Inflammatory macrophage treated with lipopolysaccharide for 4 hours (primary cell): ENCODE measurements around the gene TLK1.

Source experiments
- DNase-seq: peaks from one replicate; pipeline ENCODE4 v3.0.0-alpha.2; 2020

TLK1 gene

DNA sequence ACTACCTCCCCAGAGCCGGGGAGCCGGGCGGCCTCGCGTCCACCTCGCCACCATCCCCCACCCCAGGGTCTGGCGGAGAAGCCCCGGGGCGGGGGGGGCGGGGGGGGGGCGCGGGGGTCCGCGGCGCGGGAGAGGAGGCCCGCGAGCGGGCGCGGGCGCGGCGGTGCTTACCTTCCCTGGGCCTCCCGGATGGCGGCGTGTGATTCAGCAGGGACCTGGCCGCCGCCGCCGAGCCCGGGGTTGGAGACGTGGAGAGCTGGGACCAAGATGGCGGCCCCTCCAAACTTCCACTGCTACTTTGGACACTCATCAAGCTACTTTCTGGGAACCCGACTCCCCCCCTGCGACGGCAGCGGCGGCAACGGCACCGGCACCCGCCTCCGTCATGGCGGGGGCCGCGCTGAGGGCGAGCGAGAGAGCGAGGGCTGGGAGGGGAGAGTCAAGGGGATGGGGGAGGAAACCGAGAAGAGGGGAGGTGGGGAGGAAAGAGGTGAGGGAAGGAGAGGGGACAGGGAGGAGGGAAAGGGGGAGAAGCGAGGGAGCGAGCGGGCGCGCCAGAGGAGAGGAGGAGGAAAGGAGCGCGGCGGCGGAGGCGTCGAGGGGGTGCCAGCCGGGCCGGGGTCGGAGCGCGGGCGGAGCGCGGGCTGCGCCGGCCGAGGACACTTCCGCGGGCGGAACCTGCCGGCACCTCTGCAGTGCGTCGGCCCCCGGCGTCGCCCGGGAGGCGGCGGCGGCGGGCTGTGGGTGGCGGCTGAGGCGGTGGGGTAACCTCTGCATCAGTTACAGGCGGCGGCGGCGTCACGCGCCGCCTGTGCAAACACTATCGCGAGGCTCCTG is at the start of gene TLK1:
TSS of gene TLK1 (minus strand) at position 775 of the 837 bp plus-strand sequence. CDS start at position 310, 465 bp downstream.
- peak; percentile 79 for DNase-seq

DNA sequence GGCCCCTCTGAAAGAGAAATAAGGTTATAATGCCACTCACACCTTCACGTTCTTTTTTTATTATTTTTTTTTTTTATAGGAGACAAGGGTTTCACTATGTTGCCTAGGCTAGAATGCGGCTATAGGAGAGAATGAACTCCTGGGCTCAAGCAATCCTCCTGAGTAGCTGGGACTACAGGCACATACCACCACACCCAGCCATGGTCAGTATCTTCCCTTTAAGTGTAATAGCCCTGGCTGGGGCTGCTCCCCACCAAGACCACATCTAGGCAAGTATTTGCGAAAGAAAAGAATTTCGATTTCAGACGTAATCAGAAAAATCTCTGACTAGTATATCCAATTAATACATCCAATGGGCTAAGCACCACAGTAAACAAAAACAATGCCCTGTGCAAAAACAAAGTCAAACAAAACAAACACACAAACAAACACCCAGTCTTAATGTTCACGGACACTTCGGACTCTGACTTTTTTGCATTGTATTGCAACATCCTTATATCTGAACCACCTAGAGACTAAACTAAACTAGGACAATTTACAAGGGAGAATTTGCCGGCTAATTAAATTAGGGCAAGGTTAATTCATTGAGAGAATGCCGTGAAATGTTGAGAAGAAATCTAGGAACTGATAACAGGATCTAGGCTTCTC is 49.6 kb upstream of the TLK1 start:
- DNase-seq: no peak

DNA sequence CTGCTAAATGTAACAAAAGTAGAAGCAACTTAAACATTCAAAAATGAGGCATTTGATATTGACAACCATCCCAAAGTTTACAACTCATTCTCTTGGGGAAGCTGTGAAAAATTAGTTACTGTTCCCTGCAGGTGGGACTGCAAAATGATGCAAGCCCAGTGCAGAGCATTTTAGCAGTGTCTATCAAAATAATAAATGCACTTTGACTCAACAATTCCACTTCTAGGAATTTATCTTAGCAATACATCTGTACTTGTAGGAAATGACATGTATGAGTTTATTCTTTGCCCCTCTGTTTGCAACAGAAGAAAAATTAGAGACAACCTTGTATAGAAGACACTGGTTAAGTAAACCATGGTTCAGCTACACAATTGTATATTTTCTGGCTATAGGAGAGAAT is 48.0 kb upstream of the TLK1 start:
- no peak for DNase-seq

DNA sequence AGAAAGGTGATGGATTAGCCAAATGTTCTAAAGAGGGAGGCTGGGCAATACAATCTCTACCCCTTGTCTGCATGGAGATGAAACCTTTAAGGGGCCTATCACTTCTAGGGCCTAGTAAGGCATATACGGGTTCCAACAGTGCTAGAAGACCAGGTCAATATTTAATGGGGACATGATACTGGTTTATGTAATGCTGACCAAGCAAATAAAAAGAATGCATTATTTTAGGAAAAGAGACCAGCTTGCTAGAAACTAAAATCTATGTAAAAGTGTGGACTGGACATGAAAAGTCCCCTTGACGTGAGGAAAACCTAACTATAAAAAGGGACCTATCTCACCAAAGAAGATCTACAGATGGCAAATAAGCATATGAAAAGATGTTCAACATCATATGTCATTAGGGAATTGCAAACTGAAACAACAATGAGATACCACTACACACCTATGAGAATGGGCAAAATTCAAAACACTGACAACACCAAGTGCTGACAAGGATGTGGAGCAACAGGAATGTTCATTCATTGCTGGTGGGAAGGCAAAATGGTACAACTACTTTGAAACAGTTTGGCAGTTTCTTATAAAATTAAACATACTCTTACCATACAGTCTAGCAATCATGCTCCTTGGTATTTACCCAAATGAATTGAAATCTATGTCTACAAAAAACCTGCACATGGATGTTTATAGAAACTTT is 45.9 kb upstream of the TLK1 start:
- DNase-seq: no peak

DNA sequence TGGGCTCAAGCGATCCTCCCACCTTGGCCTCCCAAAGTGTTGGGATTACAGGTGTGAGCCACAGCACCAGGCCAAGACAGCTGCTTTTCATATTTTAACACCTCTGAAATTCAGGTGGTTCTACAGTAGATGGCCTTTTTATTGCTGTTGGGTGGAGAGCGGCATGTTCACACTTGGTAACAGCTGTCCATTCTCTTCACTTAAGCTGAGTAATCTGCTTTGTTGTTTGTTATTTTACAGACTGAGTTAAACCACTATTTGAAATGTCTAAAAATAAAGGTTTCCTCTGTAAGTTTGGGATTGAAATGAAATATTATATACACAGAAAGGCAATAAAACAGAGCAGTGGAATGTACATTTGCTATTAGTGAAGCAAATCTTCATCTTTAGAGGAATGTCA is 44.9 kb upstream of the TLK1 start:
- DNase-seq: no peak

DNA sequence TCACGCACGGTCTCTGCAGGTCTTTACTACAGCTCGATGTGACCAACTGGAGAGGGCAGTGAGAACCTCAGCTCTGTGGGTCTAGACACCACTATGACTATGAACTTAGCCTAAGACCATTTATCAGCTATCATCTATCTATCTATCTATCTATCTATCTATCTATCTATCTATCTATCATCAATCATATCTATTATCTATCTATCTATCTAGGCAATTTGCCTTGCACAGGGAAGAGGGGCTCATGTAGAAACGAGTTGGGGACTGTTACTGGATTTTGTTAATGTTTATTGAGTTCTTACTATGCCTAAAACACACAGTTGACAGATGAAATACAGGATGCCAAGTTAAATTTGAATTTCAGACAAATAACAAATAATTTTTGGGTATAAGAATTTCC is 41.1 kb upstream of the TLK1 start:
- no peak for DNase-seq

DNA sequence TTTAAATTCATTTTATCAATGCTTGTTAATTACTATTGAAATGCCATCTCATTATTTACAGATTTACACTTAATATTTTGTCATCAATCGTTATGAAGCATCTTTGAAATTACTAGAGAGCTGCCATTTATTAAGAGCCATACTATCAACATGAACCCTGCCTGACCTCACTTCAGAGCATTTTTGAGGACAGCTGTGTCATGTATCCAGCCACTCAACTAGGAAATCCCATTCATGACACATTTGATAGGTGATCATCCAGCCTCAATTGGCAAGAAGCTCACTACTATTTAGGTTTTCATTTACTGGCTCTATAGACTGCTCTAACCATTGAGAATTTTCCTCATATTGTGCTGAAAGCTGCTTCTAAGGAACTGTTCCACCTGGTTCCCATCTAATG is 40.6 kb upstream of the TLK1 start:
- no peak for DNase-seq

DNA sequence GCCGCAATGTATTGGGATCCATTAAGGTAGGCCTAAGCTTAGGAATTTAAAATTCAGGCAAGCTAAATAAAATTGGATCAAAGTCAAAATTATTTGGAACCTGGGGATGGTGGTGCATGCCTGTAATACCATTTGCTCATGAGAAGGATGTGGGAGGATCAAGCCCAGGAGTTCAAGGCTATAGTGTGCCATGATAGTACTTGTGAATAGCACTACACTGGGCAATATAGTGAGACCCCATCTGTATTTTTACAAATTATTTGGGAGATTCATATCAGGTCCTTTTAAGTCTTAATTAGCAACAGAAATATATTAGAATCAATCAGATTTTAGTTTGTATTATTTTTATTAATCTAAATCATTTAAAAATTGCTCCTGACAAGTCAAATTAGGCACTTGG is 39.8 kb upstream of the TLK1 start:
- DNase-seq: no peak

DNA sequence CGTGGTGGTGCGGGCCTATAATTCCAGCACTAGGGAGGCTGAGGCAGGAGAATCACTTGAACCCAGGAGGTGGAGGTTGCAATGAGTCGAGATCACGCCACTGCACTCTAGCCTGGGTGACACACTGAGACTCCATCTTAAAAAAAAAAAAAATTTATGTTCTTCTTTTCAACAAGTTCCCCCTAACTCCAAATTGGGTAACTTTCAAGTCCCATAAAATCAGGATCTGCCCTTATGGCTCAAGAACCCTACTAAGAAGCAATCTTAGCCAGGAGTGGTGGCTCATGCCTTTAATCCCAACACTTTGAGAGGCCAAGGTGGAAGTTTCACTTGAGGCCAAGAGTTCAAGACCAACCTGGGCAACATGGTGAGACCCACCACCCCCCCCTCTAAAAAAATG is 30.3 kb upstream of the TLK1 start:
- DNase-seq: peak; percentile 25

DNA sequence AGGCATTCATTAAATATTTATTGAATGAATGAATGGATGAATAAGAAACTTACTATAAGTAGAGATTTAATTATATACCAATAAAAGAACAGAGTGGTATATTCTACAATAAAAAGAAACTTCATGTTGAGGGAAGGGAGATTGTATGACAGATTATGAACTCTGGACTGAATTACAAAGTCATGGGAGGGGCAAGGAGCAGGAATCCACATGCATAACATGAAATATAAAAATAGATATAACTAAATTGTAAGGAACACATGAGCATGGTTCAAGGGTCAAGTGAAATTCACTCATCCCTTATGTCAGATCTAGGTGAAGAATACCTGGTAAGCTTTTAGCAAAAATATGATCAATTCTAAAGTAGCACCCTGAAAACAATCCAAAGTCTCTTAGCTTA is 27.1 kb upstream of the TLK1 start:
- no peak for DNase-seq

DNA sequence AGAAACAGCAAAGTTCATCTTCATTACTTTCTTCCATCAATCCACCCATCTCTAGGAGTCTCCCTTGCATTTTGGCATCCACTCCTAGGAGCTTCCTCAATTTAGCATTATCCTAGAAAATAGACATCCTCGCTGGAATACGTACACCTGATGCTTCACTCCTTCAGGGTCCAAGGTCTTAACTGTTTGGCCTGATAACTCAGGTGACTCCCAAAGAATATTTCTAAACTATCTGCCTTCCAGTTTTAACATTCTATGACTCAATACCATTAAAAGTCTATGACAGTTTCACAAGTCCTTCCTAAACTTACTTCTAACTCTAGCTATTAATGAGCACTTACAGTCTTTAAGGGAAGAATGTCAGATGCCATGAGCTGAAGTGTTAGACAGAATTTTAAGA is 26.5 kb upstream of the TLK1 start:
- DNase-seq: no peak

DNA sequence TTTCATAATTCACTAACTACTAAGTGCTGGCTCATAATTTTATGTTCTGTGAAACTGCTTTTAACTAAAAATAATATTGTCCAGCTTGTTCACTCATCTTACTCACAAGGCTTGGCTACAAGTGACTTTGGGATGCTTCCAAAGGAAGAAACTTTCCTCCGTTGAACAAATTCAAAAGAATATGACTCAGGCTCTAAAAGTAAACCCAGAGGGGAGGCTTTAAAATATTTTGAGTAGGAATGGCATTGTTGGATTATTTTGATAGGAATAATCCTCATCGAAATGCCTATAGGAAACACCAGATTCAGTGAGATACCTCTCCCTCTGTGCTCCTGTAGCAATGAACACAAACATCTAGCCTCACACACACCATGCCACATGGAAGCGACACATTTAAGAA is 25.2 kb upstream of the TLK1 start:
- no peak for DNase-seq

DNA sequence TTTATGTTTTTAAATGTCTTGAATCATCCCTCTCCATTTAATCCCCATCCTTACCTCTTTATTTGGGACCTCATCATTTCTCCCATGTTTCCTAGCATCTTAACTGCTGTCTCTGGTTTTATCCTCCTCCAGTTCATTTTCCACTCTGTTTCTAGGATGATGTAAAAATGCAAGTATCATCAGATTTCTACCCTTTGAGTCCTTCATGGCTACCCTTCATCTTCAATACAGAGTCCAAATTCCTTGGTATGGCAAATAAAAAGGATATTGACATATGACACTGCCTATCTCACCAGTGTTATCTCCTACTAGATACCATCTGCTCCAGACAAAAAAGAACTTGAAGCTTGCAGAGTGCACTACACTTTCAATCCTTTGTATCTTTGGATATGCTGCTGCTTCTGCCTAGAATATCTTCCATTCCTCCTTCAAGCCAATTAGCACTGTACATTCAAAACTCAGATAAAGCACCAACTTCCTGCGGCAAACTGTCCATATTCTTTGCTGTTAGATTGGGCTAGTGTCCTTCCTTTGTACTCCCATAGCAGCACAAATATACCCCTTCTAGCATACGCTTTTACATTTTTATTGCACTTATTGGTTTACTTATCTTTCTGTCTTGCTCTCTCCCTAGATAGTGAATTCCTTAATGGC is 24.6 kb upstream of the TLK1 start:
- DNase-seq: no peak

DNA sequence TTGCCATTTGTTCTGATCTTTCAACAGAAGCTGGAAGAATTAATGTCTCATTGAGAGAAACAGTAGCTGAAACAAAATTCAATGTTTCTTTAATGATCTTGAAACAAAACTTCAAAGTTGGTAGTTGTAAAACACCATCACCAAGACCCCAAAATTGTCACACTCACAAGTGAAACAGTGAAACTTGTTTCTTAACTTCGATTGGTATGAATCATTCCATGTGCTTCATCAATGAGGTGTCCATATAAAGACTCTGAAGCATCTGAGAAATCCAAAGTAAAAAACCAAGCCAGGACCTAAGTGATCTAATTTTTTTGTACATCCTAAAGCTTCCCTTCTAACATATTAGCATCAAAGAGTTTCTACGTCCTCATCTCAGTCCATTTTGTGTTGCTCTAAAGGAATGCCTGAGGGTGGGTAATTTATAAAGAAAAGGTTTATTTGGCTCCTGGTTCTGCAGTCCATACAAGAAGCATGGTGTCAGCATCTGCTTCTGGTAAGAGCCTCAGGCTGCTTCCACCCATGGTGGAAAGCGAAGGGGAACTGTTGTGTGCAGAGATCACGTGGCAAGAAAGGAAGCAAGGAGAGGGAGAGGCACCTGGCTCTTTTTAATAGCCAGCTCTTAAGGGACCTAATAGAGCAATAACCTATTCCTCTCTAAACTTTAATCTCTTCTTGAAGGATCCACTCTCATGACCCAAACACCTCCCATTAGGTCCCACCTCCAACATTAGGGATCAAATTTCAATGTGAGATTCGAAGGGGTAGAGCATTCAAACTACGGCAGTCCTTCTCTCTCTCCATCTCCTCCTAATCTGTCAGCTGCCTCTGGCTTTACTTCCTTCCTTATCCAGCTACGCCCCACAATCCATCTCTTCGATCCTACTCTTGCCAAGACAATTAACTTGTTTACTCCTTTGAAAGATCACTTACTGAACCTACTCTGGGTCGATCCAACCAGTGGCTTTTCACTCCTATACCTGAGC is 20.7 kb upstream of the TLK1 start:
- DNase-seq: no peak

DNA sequence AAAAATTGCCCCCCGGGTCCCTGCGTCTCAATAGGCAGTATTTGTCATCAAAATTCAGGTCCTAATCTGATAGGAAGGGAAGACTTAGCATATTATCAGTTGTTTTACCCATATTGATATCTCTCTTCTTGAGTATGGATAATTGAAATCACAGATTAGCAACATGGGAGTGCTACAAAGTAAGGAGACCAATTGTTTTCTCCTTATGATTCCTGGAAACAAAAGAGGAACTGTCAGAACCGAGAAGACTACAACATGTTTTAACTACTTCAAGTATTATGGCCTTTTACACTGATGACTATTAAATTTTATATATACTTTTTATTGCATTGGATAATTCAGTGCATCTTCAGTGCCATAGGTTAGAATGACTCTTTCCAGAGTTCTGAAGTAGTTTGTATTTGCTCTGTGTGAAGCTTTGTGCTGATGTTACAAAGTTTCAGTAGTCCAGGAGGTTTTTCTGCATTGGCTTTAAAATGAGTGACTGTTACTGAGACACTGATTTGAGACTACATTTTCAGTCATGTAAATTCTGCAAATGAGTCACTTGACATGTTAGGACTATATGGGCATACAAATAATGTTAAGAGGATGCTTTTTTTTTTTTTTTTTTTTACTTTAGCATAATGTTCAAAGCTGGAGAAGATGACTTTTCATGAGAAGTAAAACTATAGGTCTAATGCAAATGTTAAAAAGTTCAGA is 19.7 kb upstream of the TLK1 start:
- DNase-seq: no peak

DNA sequence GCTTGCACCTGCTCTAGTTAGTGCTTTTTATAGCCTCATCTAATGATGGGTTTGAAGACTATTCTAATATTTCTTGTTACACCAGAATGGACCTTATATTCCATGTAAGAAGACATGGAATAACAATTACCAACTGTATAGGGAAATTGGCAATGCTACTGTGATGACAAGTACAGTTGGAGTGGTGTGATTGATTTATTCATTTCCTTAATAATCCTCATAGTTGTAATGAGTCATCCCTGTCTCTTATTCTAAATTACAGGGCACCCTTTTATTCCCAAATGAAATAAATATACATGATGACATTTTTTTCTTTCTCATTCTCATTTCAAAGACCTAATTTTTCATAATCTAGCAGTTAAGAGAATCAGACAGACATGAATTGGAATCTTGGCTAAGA is 18.3 kb upstream of the TLK1 start:
- no peak for DNase-seq

DNA sequence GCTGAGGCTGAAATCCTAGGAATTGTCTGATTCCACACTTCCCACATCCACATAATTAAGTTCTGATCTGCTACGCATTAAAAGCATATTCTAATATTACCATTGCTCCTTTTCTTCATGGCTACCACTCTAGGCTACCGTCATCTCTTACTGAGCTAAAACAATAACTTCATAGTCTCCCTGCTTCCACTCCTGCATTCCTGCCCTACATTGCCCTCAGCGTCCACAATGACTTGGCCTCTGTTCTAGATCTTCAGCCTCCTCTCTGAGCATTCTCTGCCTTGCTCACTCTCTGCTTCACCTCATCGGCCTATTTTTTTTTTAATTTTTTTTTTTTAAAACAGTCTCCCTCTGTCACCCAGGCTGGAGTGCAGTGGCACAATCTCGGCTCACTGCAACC is 15.8 kb upstream of the TLK1 start:
- no peak for DNase-seq

DNA sequence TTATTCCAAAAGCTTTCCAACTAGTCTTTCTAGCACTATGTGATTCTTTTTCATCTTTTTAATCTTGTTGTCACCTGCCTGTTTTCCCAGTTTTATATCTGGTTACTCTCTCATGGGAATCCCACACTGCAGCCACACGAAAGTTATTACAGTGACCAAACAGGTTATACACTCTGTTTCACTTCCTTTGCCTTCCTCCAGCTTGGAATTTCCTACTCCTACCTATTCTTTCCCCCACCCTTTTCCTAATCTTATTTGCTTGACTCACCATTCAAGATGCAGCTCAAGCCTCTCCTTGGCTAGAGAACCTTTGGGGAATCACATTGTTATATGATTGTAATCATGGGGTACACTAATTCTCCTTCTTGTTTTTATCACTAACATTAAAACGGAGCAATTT is 13.4 kb upstream of the TLK1 start:
- no peak for DNase-seq

DNA sequence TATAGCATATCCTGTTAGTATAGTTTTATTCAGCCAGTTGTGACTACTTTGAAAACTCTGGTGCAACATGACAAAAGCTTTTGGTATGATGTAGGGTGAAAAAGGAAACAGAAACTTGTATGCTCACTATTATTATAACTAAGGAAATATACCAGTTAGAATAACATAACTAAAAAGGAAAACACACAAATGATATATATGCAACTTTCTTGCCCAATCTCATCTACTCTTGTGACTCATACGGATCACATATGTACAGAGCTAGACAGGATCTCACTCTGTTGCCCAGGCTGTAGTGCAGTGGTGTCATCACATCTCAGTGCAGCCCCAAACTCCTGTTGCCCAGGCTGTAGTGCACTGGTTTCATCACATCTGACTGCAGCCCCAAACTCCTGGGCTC is 12.4 kb upstream of the TLK1 start:
- peak; percentile 90 for DNase-seq

DNA sequence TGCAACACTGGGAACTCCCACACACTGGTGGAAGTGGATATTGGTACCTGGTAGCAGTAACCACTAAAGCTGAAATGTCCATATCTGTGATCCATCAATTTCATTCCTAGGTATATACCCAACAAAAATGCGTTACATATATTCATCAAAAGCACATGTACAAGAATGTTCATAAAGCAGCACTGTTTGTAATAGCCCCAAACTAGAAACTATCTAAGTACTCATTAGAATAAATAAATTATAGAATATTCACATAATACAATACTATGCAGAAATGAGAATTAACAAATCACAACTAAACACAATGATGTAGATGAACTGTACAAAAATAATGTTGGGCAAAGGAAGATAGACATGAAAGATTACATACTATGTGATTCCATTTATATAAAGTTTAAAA is 11.1 kb upstream of the TLK1 start:
- no peak for DNase-seq

DNA sequence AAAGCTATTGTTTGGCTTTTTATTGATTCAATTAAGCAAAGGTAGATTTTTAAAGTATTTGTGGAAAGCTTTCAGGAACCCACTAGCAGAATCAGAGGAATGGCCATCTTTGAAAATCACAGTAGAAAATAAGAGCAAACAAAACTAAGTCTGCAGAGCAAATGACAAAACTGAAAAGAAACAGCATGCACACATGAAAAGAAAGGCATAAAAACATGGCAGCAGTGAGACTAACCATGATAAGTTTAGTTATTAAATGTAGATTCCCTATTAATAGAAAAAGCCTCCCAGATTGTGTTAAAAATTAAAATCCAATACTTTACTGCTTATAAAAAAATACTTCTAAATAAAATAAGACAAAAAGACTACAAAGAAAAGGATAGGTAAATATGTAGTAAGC is 9.1 kb upstream of the TLK1 start:
- no peak for DNase-seq

DNA sequence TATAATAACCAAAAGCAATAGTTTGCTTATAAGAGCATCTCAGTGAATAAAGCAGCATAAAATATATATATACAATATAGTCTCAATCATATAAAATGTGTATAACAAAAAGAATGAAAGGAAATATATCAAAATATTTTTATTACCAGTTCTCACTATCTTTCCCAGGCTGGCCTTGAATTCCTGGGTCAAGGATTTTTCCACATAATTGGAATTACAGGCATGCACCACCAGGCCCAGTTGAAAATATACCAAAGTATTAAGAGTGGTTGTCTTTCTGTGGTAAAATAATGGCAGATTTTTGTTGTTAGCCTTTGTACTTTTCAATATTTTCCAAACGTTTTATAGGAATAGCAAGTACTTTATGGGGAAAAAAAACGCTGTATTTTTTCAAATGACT is 8.6 kb upstream of the TLK1 start:
- DNase-seq: no peak
